ENCODE data around the gene PTPRM.

Gene PTPRM

GRCh38 chr18:7896805-7897518 lies 329.8 kb downstream of the PTPRM start:
- Histone ChIP-seq H3K36me3 (no peaks in the 10 kb centered on the region), H3K9me3 (no peaks in the 10 kb centered on the region), H3K27ac (peak overlapping the region; percentile 37 to 56), H3K4me3 (no peak overlapping the region), H3K27me3 (no peaks in the 10 kb centered on the region), H3K4me1 (peaks cover 0 to 50% (median 12%) of the 10 kb centered on the region in 4 donors)
- peak; percentile 37 to 68 for DNase-seq
- intact Hi-C loops (cut with DNase I; ENCODE audit: low total_unique reads) = no loop called here
- TF ChIP-seq CTCF (IDR thresholded peaks at IDR 0.05) = no peak

GRCh38 chr18:7898181-7898580 lies 331.1 kb downstream of the PTPRM start:
- intact Hi-C loops (cut with DNase I; ENCODE audit: low total_unique reads) = no loop called here
- TF ChIP-seq CTCF (IDR thresholded peaks at IDR 0.05) = no peak
- no peaks in the 10 kb centered on the region for H3K27me3 ChIP-seq
- H3K27ac ChIP-seq = no peak overlapping the region
- no peaks in the 10 kb centered on the region for H3K36me3 ChIP-seq
- no peak overlapping the region for H3K4me3 ChIP-seq
- H3K9me3 ChIP-seq = no peaks in the 10 kb centered on the region
- H3K4me1 ChIP-seq = peaks cover 0 to 58% (median 12%) of the 10 kb centered on the region in 4 donors
- DNase-seq = no peak

GRCh38 chr18:7899078-7899477 lies 332.0 kb downstream of the PTPRM start:
- no peak for TF ChIP-seq CTCF (IDR thresholded peaks at IDR 0.05)
- Histone ChIP-seq H3K27me3 (no peaks in the 10 kb centered on the region), H3K9me3 (no peaks in the 10 kb centered on the region), H3K4me1 (peaks cover 0 to 59% (median 12%) of the 10 kb centered on the region in 4 donors), H3K36me3 (no peaks in the 10 kb centered on the region), H3K4me3 (no peak overlapping the region), H3K27ac (no peak overlapping the region)
- no peak for DNase-seq
- intact Hi-C loops (cut with DNase I; ENCODE audit: low total_unique reads) = no loop called here

- Histone ChIP-seq H3K9me3 (no peaks in the 10 kb centered on the region), H3K36me3 (no peaks in the 10 kb centered on the region), H3K27ac (no peak overlapping the region), H3K27me3 (no peaks in the 10 kb centered on the region), H3K4me3 (no peak overlapping the region), H3K4me1 (peaks cover 0 to 67% (median 12%) of the 10 kb centered on the region in 4 donors)
- intact Hi-C loops (cut with DNase I; ENCODE audit: low total_unique reads) = no loop called here
- TF ChIP-seq CTCF (IDR thresholded peaks at IDR 0.05) = no peak
- DNase-seq = no peak
These were observed 333.0 kb downstream of the PTPRM start for GRCh38 chr18:7900091-7900490.

GRCh38 chr18:7901657-7902056 lies 334.5 kb downstream of the PTPRM start:
- Histone ChIP-seq H3K27me3 (no peaks in the 10 kb centered on the region), H3K27ac (no peak overlapping the region)

More at GRCh38 chr18:7901657-7902056, 334.5 kb downstream of the PTPRM start:
- Histone ChIP-seq H3K9me3 (no peaks in the 10 kb centered on the region), H3K4me3 (no peak overlapping the region), H3K4me1 (peaks cover 0 to 58% (median 8%) of the 10 kb centered on the region in 4 donors), H3K36me3 (no peaks in the 10 kb centered on the region)
- intact Hi-C loops (cut with DNase I; ENCODE audit: low total_unique reads) = no loop called here
- DNase-seq = no peak
- TF ChIP-seq CTCF (IDR thresholded peaks at IDR 0.05) = no peak

Data from tibial artery (tissue), 4 donors.